ENCODE results near the gene RAPGEF5. TPM values are rescaled to one million over a fixed set of nuclear protein-coding genes. Genes with fewer than 3 reads are reported as not detected.

RAPGEF5 gene
- total RNA-seq, 1 donor from 2014 or later: 12.4 TPM

- DNase-seq (no peak), ATAC-seq (ENCODE audit: low read depth) (no peak)
- TF ChIP-seq CTCF (IDR thresholded peaks at IDR 0.05): no peak
- intact Hi-C loops (cut with micrococcal nuclease): no loop called here
- CTCF ChIA-PET: no interaction called here
- Mint-ChIP-seq H3K27ac (no peak overlapping the region), H3K4me3 (no peak overlapping the region), H3K27me3 (no peaks in the 10 kb centered on the region), H3K4me1 (no peaks in the 10 kb centered on the region), H3K36me3 (ENCODE audit: low read depth) (no peaks in the 10 kb centered on the region), H3K9me3 (no peaks in the 10 kb centered on the region)
- POLR2A ChIA-PET: no interaction called here
Observed at GRCh38 chr7:22150221-22150620, 206.7 kb downstream of the RAPGEF5 start.

- Mint-ChIP-seq H3K27me3 (no peaks in the 10 kb centered on the region), H3K4me3 (no peak overlapping the region)
- intact Hi-C loops (cut with micrococcal nuclease): no loop called here
Observed at GRCh38 chr7:22147868-22148267, 209.1 kb downstream of the RAPGEF5 start.

GRCh38 chr7:22146961-22147512, 209.9 kb downstream of the RAPGEF5 start:
- Mint-ChIP-seq H3K27me3 (no peaks in the 10 kb centered on the region), H3K27ac (no peak overlapping the region), H3K4me3 (no peak overlapping the region), H3K9me3 (no peaks in the 10 kb centered on the region), H3K36me3 (ENCODE audit: low read depth) (no peaks in the 10 kb centered on the region), H3K4me1 (no peaks in the 10 kb centered on the region)
- no peak for DNase-seq
- no peak for ATAC-seq (ENCODE audit: low read depth)
- intact Hi-C loops (cut with micrococcal nuclease): no loop called here
- ChIA-PET POLR2A (no interaction called here), CTCF (no interaction called here)
- TF ChIP-seq CTCF (IDR thresholded peaks at IDR 0.05): no peak

More at GRCh38 chr7:22147868-22148267, 209.1 kb downstream of the RAPGEF5 start:
- no peaks in the 10 kb centered on the region for H3K9me3 Mint-ChIP-seq
- DNase-seq (no peak), ATAC-seq (ENCODE audit: low read depth) (no peak)
- no peaks in the 10 kb centered on the region for H3K36me3 Mint-ChIP-seq (ENCODE audit: low read depth)
- POLR2A ChIA-PET: no interaction called here
- CTCF ChIA-PET: no interaction called here
- no peak overlapping the region for H3K27ac Mint-ChIP-seq
- no peak for TF ChIP-seq CTCF (IDR thresholded peaks at IDR 0.05)
- no peaks in the 10 kb centered on the region for H3K4me1 Mint-ChIP-seq

- Mint-ChIP-seq H3K9me3 (no peaks in the 10 kb centered on the region), H3K4me1 (no peaks in the 10 kb centered on the region), H3K4me3 (no peak overlapping the region), H3K27ac (no peak overlapping the region), H3K27me3 (no peaks in the 10 kb centered on the region), H3K36me3 (ENCODE audit: low read depth) (no peaks in the 10 kb centered on the region)
- ChIA-PET POLR2A (no interaction called here), CTCF (no interaction called here)
- ATAC-seq (ENCODE audit: low read depth): no peak
- intact Hi-C loops (cut with micrococcal nuclease): no loop called here
- DNase-seq: no peak
- no peak for TF ChIP-seq CTCF (IDR thresholded peaks at IDR 0.05)
Observed at GRCh38 chr7:22144950-22145349, 212.0 kb downstream of the RAPGEF5 start.

GRCh38 chr7:22143491-22143890, 213.5 kb downstream of the RAPGEF5 start:
- ChIA-PET CTCF (no interaction called here), POLR2A (no interaction called here)
- Mint-ChIP-seq H3K9me3 (no peaks in the 10 kb centered on the region), H3K4me3 (no peak overlapping the region), H3K36me3 (ENCODE audit: low read depth) (no peaks in the 10 kb centered on the region), H3K27me3 (no peaks in the 10 kb centered on the region), H3K27ac (no peak overlapping the region), H3K4me1 (no peaks in the 10 kb centered on the region)
- no peak for TF ChIP-seq CTCF (IDR thresholded peaks at IDR 0.05)
- ATAC-seq (ENCODE audit: low read depth) (no peak), DNase-seq (no peak)
- intact Hi-C loops (cut with micrococcal nuclease): no loop called here

Data from activated B cell treated with CpG ODN at 0.5 μM for 24 hours (primary cell).